Right atrium auricular region (tissue), 2 donors: ENCODE measurements around the gene SEC31A. TPM values are rescaled to one million over a fixed set of nuclear protein-coding genes. Genes with fewer than 3 reads are reported as not detected.
"Not testable (repeated sequence)": the region's sequence is repeated elsewhere in the genome, so short reads cannot be mapped to it uniquely, and the experiment has no call there.

Experiments
- DNase-seq: peaks from one replicate; pipeline ENCODE4 v3.0.0-alpha.2; 2019; ENCODE audit warnings: low spot score
- H3K27ac ChIP-seq, 2 donors: fragments of 200-600 bp; sonication (generic); 1 replicate in 1 of 2; 2 replicates in 1 of 2; pipeline ENCODE4 v1.5.1; 2016 to 2019
- H3K27me3 ChIP-seq, 2 donors: fragments of 200-600 bp; sonication (generic); one replicate each; pipeline versions ENCODE4 v1.5.1 to v1.6.0; 2017 to 2019
- H3K36me3 ChIP-seq: fragments of 200-600 bp; sonication (generic); one replicate; pipeline ENCODE4 v1.5.1; 2016
- H3K4me1 ChIP-seq, 2 donors: fragments of 200-600 bp; sonication (generic); one replicate each; pipeline versions ENCODE4 v1.5.1 to v1.6.0; 2017 to 2019
- H3K4me3 ChIP-seq, 2 donors: fragments of 200-600 bp; sonication (generic); 1 replicate in 1 of 2; 2 replicates in 1 of 2; pipeline ENCODE4 v1.5.1; 2017 to 2019; ENCODE audit warnings: mild to moderate bottlenecking in 1 of 2, moderate library complexity in 1 of 2
- H3K9me3 ChIP-seq, 2 donors: fragments of 200-600 bp; sonication (generic); one replicate each; pipeline ENCODE4 v1.5.1; 2019
- total RNA-seq, 2 donors: library from RNA; depleted of rRNA; stranded (reverse); fragments of >200 nt; gene quantifications; one replicate each; pipeline ENCODE4 v1.1.0, GENCODE V29; 2016
- TF ChIP-seq, protein P1 (sequence below), 2 donors: fragments of 200-600 bp; sonication (generic); IDR thresholded peaks; one replicate each; pipeline ENCODE4 v1.5.1; 2019; ENCODE audit warnings: antibody characterized with exemption in 2 of 2

Gene SEC31A
- total RNA-seq, 2 donors from 2014 or later, result 107 to 116 TPM

- DNase-seq, result no peak
- Histone ChIP-seq H3K4me1 (peaks cover 0 to 36% of the 10 kb centered on the region in 2 donors), H3K27me3 (no peaks in the 10 kb centered on the region), H3K27ac (no peak overlapping the region), H3K4me3 (no peak overlapping the region), H3K9me3 (no peaks in the 10 kb centered on the region), H3K36me3 (no peaks in the 10 kb centered on the region)
- TF ChIP-seq, protein P1, sequence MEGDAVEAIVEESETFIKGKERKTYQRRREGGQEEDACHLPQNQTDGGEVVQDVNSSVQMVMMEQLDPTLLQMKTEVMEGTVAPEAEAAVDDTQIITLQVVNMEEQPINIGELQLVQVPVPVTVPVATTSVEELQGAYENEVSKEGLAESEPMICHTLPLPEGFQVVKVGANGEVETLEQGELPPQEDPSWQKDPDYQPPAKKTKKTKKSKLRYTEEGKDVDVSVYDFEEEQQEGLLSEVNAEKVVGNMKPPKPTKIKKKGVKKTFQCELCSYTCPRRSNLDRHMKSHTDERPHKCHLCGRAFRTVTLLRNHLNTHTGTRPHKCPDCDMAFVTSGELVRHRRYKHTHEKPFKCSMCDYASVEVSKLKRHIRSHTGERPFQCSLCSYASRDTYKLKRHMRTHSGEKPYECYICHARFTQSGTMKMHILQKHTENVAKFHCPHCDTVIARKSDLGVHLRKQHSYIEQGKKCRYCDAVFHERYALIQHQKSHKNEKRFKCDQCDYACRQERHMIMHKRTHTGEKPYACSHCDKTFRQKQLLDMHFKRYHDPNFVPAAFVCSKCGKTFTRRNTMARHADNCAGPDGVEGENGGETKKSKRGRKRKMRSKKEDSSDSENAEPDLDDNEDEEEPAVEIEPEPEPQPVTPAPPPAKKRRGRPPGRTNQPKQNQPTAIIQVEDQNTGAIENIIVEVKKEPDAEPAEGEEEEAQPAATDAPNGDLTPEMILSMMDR (IDR thresholded peaks at IDR 0.05), result no peak
These were observed 5.5 kb downstream of the SEC31A start for GRCh38 chr4:82885410-82885809.

DNA sequence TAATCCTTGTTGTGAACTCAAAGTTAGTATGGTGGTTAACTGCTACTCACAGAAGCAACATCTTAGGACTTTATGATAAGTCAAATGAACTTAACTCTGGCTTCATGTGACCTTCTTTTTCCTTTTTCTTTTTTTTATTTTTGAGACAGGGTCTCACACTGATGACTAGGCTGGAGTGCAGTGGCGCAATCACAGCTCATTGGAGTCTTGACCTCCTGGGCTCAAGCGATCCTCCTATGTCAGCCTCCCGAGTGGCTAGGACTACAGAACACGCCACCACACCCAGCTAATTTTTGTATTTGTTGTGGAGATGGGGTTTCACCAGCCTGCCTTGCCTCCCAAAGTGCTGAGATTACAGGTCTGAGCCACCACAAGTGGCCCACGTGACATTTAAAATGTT, 22.4 kb downstream of the SEC31A start:
- H3K36me3 ChIP-seq, result peaks cover 96% of the 10 kb centered on the region
- no peaks in the 10 kb centered on the region for H3K27me3 ChIP-seq
- no peak overlapping the region for H3K27ac ChIP-seq
- peaks cover 0 to 12% of the 10 kb centered on the region in 2 donors for H3K4me1 ChIP-seq
- no peak for DNase-seq
- TF ChIP-seq, protein P1 (IDR thresholded peaks at IDR 0.05), result no peak
- no peak overlapping the region for H3K4me3 ChIP-seq
- H3K9me3 ChIP-seq, result no peaks in the 10 kb centered on the region

- TF ChIP-seq, protein P1 (IDR thresholded peaks at IDR 0.05), result no peak
- Histone ChIP-seq H3K9me3 (no peaks in the 10 kb centered on the region), H3K27me3 (no peaks in the 10 kb centered on the region), H3K27ac (peak overlapping the region in 1 of 2 donors; percentile 34), H3K36me3 (peaks cover 96% of the 10 kb centered on the region), H3K4me3 (no peak overlapping the region), H3K4me1 (peaks cover 0 to 12% of the 10 kb centered on the region in 2 donors)
- no peak for DNase-seq
These were observed 24.1 kb downstream of the SEC31A start for GRCh38 chr4:82866706-82867385.

DNA sequence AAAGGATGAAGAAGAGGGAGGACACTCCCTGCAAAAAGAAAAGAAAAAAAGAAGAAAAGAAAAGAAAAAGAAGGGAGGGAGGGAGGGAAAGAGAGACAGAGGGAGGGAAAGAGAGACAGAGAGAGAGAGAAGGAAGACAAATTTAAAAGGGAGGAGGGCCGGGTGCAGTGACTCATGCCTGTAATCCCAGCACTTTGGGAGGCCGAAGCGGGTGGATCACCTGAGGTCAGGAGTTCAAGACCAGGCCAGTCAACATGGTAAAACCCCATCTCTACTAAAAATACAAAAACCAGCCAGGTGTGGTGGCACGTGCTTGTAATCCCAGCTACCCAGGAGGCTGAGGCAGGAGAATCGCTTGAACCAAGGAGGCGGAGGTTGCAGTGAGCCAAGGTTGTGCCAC, 24.9 kb downstream of the SEC31A start:
- H3K27me3 ChIP-seq, DNase-seq, H3K9me3 ChIP-seq, H3K4me3 ChIP-seq: not testable (repeated sequence)
- Histone ChIP-seq H3K4me1 (peaks cover 0 to 12% of the 10 kb centered on the region in 2 donors), H3K36me3 (peaks cover 94% of the 10 kb centered on the region), H3K27ac (peak overlapping the region in 1 of 2 donors; percentile 34)

DNA sequence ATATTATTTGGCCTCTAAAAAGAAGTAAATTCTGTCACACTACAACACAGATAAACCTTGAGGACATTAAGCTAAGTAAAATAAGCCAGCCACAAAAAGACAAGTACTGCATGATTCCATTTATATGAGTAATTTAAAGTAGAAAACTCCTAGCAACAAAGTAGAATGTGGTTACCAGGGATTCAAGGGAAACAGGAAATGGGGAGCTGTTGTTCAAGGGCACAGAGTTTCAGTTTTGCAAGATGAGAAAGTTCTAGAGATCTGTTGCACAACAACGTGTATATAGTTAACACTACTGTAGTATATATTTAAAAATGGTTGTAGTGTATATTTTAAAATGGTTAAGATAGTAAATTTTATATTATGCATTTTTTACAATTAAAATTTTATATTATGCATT, 25.4 kb downstream of the SEC31A start:
- H3K27me3 ChIP-seq, result no peaks in the 10 kb centered on the region
- no peaks in the 10 kb centered on the region for H3K9me3 ChIP-seq
- peaks cover 0 to 12% of the 10 kb centered on the region in 2 donors for H3K4me1 ChIP-seq
- H3K27ac ChIP-seq, result peak overlapping the region in 1 of 2 donors; percentile 34
- no peak overlapping the region for H3K4me3 ChIP-seq
- DNase-seq, result no peak
- TF ChIP-seq, protein P1 (IDR thresholded peaks at IDR 0.05), result no peak
- H3K36me3 ChIP-seq, result peaks cover 93% of the 10 kb centered on the region

DNA sequence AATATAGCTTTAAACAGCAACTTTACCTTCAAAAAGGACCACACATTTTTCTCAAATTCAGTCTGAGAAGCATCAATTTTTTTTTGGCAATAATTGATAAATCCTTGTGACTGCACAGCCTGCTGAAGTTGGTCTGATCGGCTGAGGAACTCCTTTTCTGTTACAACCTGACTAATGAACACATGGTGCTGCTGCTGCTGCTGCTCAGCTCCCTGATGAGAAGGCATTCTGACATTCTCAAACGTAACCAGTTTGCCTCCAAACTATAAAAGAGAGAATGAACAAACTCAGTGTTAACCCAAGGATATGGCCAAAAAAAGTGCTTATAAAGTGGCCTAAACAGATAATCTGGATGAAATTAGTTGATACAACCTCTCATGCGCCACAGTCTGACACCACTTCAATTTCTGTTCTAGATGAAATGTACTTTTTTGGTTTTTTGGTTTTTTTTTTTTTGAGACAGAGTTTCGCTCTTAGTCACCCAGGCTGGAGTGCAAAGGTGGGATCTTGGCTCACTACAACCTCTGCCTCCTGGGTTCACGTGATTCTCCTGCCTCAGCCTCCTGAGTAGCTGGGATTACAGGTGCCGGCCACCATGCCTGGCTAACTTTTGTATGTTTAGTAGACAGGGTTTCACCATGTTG, 26.5 kb downstream of the SEC31A start:
- H3K4me3 ChIP-seq, result no peak overlapping the region
- peak overlapping the region in 1 of 2 donors; percentile 10 for H3K27ac ChIP-seq
- H3K9me3 ChIP-seq, result no peaks in the 10 kb centered on the region
- no peak for DNase-seq
- no peaks in the 10 kb centered on the region for H3K27me3 ChIP-seq
- peaks cover 0 to 12% of the 10 kb centered on the region in 2 donors for H3K4me1 ChIP-seq
- TF ChIP-seq, protein P1 (IDR thresholded peaks at IDR 0.05), result no peak
- peaks cover 90% of the 10 kb centered on the region for H3K36me3 ChIP-seq
